Thymus (tissue), 11 donors: ENCODE data around the gene BIN2. TPM values are rescaled to one million over a fixed set of nuclear protein-coding genes. Genes with fewer than 3 reads are reported as not detected.

ENCODE experiments used
- DNase-seq, 9 donors: peaks; one replicate each; pipeline ENCODE4 v3.0.0-alpha.2; 2013; ENCODE audit warnings: low spot score in 9 of 9, low read depth in 6 of 9, missing footprints in 1 of 9
- H3K27ac ChIP-seq, 2 donors: one replicate each; pipeline ENCODE4 v1.5.1; 2013; ENCODE audit warnings: control low read depth in 1 of 2, low read depth in 1 of 2, low read length in 1 of 2, mild to moderate bottlenecking in 1 of 2, moderate library complexity in 1 of 2
- H3K27me3 ChIP-seq, 2 donors: one replicate each; pipeline ENCODE4 v1.5.1; 2013; ENCODE audit warnings: low read length in 1 of 2; ENCODE audit not compliant: control insufficient read depth in 2 of 2, insufficient read depth in 1 of 2
- H3K36me3 ChIP-seq, 2 donors: one replicate each; pipeline ENCODE4 v1.5.1; 2013; ENCODE audit warnings: low read length in 1 of 2, mild to moderate bottlenecking in 1 of 2, moderate library complexity in 1 of 2; ENCODE audit not compliant: control insufficient read depth in 2 of 2, insufficient read depth in 2 of 2
- H3K4me1 ChIP-seq, 2 donors: one replicate each; pipeline ENCODE4 v1.5.1; 2013; ENCODE audit warnings: low read length in 2 of 2; ENCODE audit not compliant: control insufficient read depth in 2 of 2, insufficient read depth in 2 of 2
- H3K4me3 ChIP-seq, 2 donors: one replicate each; pipeline ENCODE4 v1.5.1; 2013; ENCODE audit warnings: low read length in 2 of 2, control low read depth in 1 of 2, mild to moderate bottlenecking in 1 of 2
- H3K9me3 ChIP-seq, 2 donors: one replicate each; pipeline ENCODE4 v1.5.1; 2013; ENCODE audit warnings: low read length in 1 of 2, mild to moderate bottlenecking in 1 of 2; ENCODE audit not compliant: control insufficient read depth in 2 of 2, insufficient read depth in 1 of 2
- WGBS: extraction: QIAGEN DNeasy Blood & Tissue Kit; methylation state at CpG from one replicate; pipeline ENCODE4 v1.1.7; 2013; 5-methylcytosine and 5-hydroxymethylcytosine counted together
- polyA plus RNA-seq: library from polyadenylated mRNA; stranded (reverse); fragments of 200-250 nt; gene quantifications from one replicate; pipeline ENCODE4 v1.2.3, GENCODE V29; 2013
- total RNA-seq: library from RNA; stranded (reverse); fragments of 120-200 nt; gene quantifications from one replicate; pipeline ENCODE4 v1.2.4, GENCODE V29; 2013
- donor health status: healthy.

Gene BIN2
- total and polyA plus RNA-seq, 2 donors = 57.7 to 63.3 TPM

DNA sequence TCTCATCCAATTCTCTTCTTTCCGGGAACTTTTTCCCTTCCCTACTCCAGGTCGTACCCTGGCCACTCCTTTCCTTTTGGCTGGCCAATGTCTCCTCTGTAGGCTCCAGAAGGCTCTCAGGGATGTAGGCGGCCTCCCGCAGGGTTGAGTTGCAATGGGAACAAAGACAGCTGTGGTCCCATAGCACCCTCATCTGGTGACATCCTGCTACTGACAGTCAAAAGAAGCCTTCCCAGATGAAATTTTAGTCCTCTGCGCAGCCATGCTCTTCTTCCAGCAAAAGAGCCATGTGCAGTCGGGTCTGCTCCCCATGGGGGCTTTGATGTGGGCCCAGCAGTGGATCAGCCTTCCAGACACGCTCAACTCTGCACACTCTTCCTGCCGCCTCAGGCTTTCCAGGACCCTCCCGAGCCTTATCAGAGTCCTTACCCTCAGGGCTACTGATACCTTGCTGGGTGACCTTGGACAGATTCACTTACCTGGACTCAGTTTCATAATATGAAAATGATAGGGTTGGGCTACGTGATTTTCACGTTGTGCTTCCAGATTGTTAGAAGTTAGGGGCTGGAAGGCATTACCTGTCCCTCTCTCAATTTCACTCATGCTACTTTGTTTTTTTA is 28.0 kb upstream of the BIN2 start:
- peaks cover 11 to 22% of the 10 kb centered on the region in 2 donors for H3K36me3 ChIP-seq
- H3K4me1 ChIP-seq = peaks cover 0 to 9% of the 10 kb centered on the region in 2 donors
- H3K27me3 ChIP-seq = no peaks in the 10 kb centered on the region
- peak in 4 of 9 donors; percentile 35 to 65 (median 58) for DNase-seq
- WGBS = 75% methylated on average over 11 of the region's 11 CpGs
- H3K4me3 ChIP-seq = no peak overlapping the region
- H3K27ac ChIP-seq = no peak overlapping the region
- H3K9me3 ChIP-seq = no peaks in the 10 kb centered on the region

- Histone ChIP-seq H3K9me3 (no peaks in the 10 kb centered on the region), H3K27ac (no peak overlapping the region), H3K4me1 (peaks cover 9 to 27% of the 10 kb centered on the region in 2 donors), H3K27me3 (no peaks in the 10 kb centered on the region), H3K36me3 (peaks cover 5% of the 10 kb centered on the region in 2 donors), H3K4me3 (no peak overlapping the region)
- no peak for DNase-seq
- 95% methylated on average over 5 of the region's 5 CpGs for WGBS
These were observed 25.1 kb upstream of the BIN2 start for GRCh38 chr12:51349026-51349425.

DNA sequence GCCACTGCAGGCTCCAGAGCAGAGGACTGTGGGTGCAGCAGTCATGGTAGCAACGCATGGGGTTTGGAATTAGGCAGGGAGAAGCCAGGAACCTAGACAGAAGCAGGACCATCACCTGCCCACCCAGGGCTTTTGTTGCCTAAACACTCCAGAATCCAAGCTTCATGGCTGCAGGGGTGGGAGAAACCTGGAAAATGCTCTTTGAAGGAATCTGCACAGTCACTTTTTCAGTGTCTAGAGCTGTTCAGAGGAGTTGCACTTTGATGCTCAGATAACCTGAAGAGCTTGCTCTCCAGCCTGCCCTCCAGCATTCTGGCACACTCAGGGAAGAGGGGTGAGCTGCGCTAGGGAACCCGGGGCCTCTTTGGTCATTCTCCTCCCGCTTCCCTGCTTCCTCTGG is 24.1 kb upstream of the BIN2 start:
- Histone ChIP-seq H3K27me3 (no peaks in the 10 kb centered on the region), H3K9me3 (no peaks in the 10 kb centered on the region), H3K27ac (no peak overlapping the region), H3K36me3 (no peaks in the 10 kb centered on the region), H3K4me3 (no peak overlapping the region), H3K4me1 (peaks cover 9 to 27% of the 10 kb centered on the region in 2 donors)
- DNase-seq = no peak
- 97% methylated on average over 4 of the region's 4 CpGs for WGBS

DNA sequence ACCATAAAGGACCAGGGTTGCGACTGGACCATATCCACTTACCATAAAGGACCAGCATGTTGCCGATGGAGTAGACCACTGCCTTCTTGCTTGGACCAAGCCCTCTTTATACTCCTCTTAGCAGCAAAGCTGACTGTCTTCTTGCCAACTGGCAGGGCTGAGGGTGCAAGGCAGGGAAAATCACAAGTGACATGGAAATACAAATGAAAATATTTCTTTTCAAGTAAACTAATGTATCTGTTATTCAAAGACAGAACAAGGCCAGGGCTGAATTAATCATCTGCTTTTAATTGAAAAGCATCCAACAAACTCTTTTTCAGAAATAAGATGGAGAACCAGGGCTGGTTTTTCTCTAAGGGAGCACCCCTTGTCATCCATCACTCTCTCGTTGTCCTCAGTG is 22.6 kb upstream of the BIN2 start, which contains the start of gene CELA1:
TSS of gene CELA1 (minus strand) at position 99 of the 400 bp plus-strand sequence. CDS start at position 58, 41 bp downstream.
- 94% methylated on average over 3 of the region's 3 CpGs for WGBS
- no peaks in the 10 kb centered on the region for H3K27me3 ChIP-seq
- DNase-seq = no peak
- no peak within 1 kb of the TSS for H3K27ac ChIP-seq
- H3K4me1 ChIP-seq = peaks cover 9 to 22% of the 10 kb centered on the region in 2 donors
- no peaks in the 10 kb centered on the region for H3K9me3 ChIP-seq
- H3K36me3 ChIP-seq = no peaks in the 10 kb centered on the region
- H3K4me3 ChIP-seq = no peak within 1 kb of the TSS

GRCh38 chr12:51345681-51346080 is 21.7 kb upstream of the BIN2 start:
- Histone ChIP-seq H3K9me3 (no peaks in the 10 kb centered on the region), H3K4me1 (peaks cover 9 to 28% of the 10 kb centered on the region in 2 donors), H3K36me3 (no peaks in the 10 kb centered on the region), H3K27me3 (no peaks in the 10 kb centered on the region), H3K4me3 (no peak overlapping the region), H3K27ac (no peak overlapping the region)
- 46% methylated on average over 7 of the region's 7 CpGs for WGBS
- DNase-seq = no peak

- no peaks in the 10 kb centered on the region for H3K9me3 ChIP-seq
- no peak overlapping the region for H3K27ac ChIP-seq
- H3K27me3 ChIP-seq = no peaks in the 10 kb centered on the region
- peaks cover 9 to 28% of the 10 kb centered on the region in 2 donors for H3K4me1 ChIP-seq
- DNase-seq = no peak
- WGBS = 98% methylated on average over 2 of the region's 2 CpGs
- H3K4me3 ChIP-seq = no peak overlapping the region
- no peaks in the 10 kb centered on the region for H3K36me3 ChIP-seq
These were observed 19.2 kb upstream of the BIN2 start for GRCh38 chr12:51343201-51343600.

- H3K27me3 ChIP-seq = no peaks in the 10 kb centered on the region
- H3K4me3 ChIP-seq = no peak overlapping the region
- 95% methylated on average over 10 of the region's 10 CpGs for WGBS
- no peaks in the 10 kb centered on the region for H3K36me3 ChIP-seq
- peaks cover 9 to 28% of the 10 kb centered on the region in 2 donors for H3K4me1 ChIP-seq
- H3K27ac ChIP-seq = no peak overlapping the region
- no peaks in the 10 kb centered on the region for H3K9me3 ChIP-seq
- DNase-seq = no peak
These were observed 18.4 kb upstream of the BIN2 start for GRCh38 chr12:51342416-51342815.

- H3K27ac ChIP-seq = no peak overlapping the region
- no peaks in the 10 kb centered on the region for H3K27me3 ChIP-seq
- peak in 8 of 9 donors; percentile 67 to 89 (median 84) for DNase-seq
- H3K4me3 ChIP-seq = no peak overlapping the region
- H3K36me3 ChIP-seq = no peaks in the 10 kb centered on the region
- H3K9me3 ChIP-seq = no peaks in the 10 kb centered on the region
- peaks cover 8 to 21% of the 10 kb centered on the region in 2 donors for H3K4me1 ChIP-seq
- WGBS = 52% methylated on average over 9 of the region's 9 CpGs
These were observed 17.5 kb upstream of the BIN2 start for GRCh38 chr12:51341251-51342007.

DNA sequence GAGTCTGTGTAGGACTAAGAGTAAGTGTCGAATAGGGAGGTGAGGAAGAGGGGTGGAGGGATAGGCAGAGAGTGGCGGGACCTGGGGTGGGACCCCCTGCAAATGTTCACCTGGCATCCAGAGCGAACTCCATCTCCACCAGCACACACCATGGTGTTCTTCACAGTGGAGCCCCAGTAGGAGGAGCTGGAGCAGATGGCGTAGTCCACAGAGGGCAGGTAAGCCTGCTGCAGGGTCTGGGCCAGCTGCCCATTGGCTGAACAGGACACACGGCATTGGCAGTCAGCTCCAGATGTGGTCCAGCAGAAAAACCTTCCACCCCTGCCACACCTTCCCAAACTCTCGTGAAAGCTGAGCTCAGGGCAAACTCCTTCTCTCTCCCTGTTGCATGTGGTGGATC is 15.8 kb upstream of the BIN2 start:
- Histone ChIP-seq H3K36me3 (no peaks in the 10 kb centered on the region), H3K9me3 (no peaks in the 10 kb centered on the region), H3K4me1 (peaks cover 0 to 7% of the 10 kb centered on the region in 2 donors), H3K27ac (no peak overlapping the region), H3K27me3 (no peaks in the 10 kb centered on the region), H3K4me3 (no peak overlapping the region)
- no peak for DNase-seq
- WGBS = 97% methylated on average over 6 of the region's 6 CpGs
